Neural crest cell (in vitro differentiated cells): ENCODE measurements around the gene PAX8. TPM values are rescaled to one million over a fixed set of nuclear protein-coding genes. Genes with fewer than 3 reads are reported as not detected.

Source experiments
- DNase-seq: peaks from one replicate; pipeline ENCODE4 v3.0.0; 2021; ENCODE audit warnings: low read depth, mixed read lengths, low spot score
- H3K27ac Mint-ChIP-seq: one replicate; pipeline ENCODE4 v1.8.0; 2021; ENCODE audit warnings: mild to moderate bottlenecking, mixed read lengths; ENCODE audit not compliant: unreplicated experiment
- H3K27me3 Mint-ChIP-seq: 2 replicates; pipeline ENCODE4 v1.8.0; 2021; ENCODE audit warnings: low read depth, mild to moderate bottlenecking, mixed read lengths
- H3K36me3 Mint-ChIP-seq: 2 replicates; pipeline ENCODE4 v1.8.0; 2021; ENCODE audit warnings: low read depth, mild to moderate bottlenecking, mixed read lengths
- H3K4me1 Mint-ChIP-seq: 2 replicates; pipeline ENCODE4 v1.8.0; 2021; ENCODE audit warnings: mixed read lengths
- H3K4me3 Mint-ChIP-seq: one replicate; pipeline ENCODE4 v1.8.0; 2021; ENCODE audit warnings: mild to moderate bottlenecking, mixed read lengths
- H3K9me3 Mint-ChIP-seq: 2 replicates; pipeline ENCODE4 v1.8.0; 2021; ENCODE audit warnings: mixed read lengths
- total RNA-seq: library from RNA; stranded (reverse); gene quantifications from 2 replicates; pipeline ENCODE4 v1.2.1, GENCODE V29; 2021
- TF ChIP-seq, protein P1 (sequence below): fragments of 200-600 bp; sonication (generic); conservative IDR thresholded peaks from 2 replicates; pipeline ENCODE4 v1.5.0; 2021; ENCODE audit warnings: antibody characterized with exemption, mild to moderate bottlenecking

PAX8 gene
- total RNA-seq, 1 donor from 2014 or later = 0.49 TPM

GRCh38 chr2:113219889-113220641 lies 58.7 kb downstream of the PAX8 start:
- H3K4me1 Mint-ChIP-seq = peaks cover 44% of the 10 kb centered on the region
- H3K27ac Mint-ChIP-seq = peak overlapping the region; percentile 30
- TF ChIP-seq, protein P1, sequence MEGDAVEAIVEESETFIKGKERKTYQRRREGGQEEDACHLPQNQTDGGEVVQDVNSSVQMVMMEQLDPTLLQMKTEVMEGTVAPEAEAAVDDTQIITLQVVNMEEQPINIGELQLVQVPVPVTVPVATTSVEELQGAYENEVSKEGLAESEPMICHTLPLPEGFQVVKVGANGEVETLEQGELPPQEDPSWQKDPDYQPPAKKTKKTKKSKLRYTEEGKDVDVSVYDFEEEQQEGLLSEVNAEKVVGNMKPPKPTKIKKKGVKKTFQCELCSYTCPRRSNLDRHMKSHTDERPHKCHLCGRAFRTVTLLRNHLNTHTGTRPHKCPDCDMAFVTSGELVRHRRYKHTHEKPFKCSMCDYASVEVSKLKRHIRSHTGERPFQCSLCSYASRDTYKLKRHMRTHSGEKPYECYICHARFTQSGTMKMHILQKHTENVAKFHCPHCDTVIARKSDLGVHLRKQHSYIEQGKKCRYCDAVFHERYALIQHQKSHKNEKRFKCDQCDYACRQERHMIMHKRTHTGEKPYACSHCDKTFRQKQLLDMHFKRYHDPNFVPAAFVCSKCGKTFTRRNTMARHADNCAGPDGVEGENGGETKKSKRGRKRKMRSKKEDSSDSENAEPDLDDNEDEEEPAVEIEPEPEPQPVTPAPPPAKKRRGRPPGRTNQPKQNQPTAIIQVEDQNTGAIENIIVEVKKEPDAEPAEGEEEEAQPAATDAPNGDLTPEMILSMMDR = no peak

DNA sequence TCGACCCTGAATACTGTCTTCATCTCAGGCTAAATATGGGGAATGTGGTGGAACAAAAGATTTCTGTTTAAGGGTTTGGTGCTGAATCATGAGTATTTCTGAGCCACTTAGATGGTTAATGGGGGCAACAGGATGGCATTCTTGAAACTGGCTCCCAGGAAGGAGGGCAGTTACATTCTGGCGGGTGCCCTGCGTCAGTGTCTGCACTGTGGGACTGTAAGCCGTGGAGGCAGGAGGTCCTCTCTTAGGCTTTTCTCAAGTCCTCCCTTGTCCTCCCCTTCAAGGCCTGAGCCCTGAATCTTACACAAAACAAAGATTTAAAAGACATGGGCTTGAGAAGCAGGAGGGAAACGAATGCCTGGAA lies 59.2 kb downstream of the PAX8 start:
- Mint-ChIP-seq H3K36me3 (no peaks in the 10 kb centered on the region), H3K27ac (peak overlapping the region; percentile 30), H3K4me3 (no peak overlapping the region), H3K27me3 (no peaks in the 10 kb centered on the region), H3K9me3 (no peaks in the 10 kb centered on the region), H3K4me1 (peaks cover 44% of the 10 kb centered on the region)
- DNase-seq = no peak
- TF ChIP-seq, protein P1 = no peak

More at GRCh38 chr2:113219889-113220641, 58.7 kb downstream of the PAX8 start:
- Mint-ChIP-seq H3K4me3 (no peak overlapping the region), H3K36me3 (no peaks in the 10 kb centered on the region), H3K27me3 (no peaks in the 10 kb centered on the region), H3K9me3 (no peaks in the 10 kb centered on the region)
- no peak for DNase-seq

DNA sequence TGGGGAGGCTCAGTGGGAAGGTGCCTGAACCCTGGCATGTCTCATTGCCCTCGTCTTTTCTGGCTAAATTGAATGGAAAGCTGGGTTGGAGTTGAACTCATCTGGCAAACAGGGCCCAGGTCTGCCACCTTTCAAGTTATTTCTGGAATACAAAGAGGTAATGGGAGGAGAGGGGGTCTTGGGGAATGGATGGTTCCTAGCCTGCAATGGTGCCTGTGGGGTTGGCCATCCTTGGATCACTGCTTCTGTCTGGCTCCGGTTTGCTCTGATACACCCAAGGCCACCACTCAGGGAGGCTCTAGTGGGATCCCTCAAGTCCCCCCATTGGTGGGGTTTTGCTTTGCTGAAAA lies 59.7 kb downstream of the PAX8 start:
- DNase-seq = no peak
- Mint-ChIP-seq H3K27me3 (no peaks in the 10 kb centered on the region), H3K4me3 (no peak overlapping the region), H3K36me3 (no peaks in the 10 kb centered on the region), H3K9me3 (no peaks in the 10 kb centered on the region), H3K27ac (peak overlapping the region; percentile 30), H3K4me1 (peaks cover 44% of the 10 kb centered on the region)
- TF ChIP-seq, protein P1 = no peak

GRCh38 chr2:113218283-113219091 lies 60.2 kb downstream of the PAX8 start:
- H3K27ac Mint-ChIP-seq = peak overlapping the region; percentile 88
- peaks cover 45% of the 10 kb centered on the region for H3K4me1 Mint-ChIP-seq
- no peak for DNase-seq
- TF ChIP-seq, protein P1 = no peak
- no peaks in the 10 kb centered on the region for H3K9me3 Mint-ChIP-seq
- no peaks in the 10 kb centered on the region for H3K27me3 Mint-ChIP-seq
- H3K36me3 Mint-ChIP-seq = no peaks in the 10 kb centered on the region
- peak overlapping the region; percentile 66 for H3K4me3 Mint-ChIP-seq

GRCh38 chr2:113217455-113218282 lies 61.1 kb downstream of the PAX8 start:
- no peaks in the 10 kb centered on the region for H3K9me3 Mint-ChIP-seq
- DNase-seq = no peak
- H3K4me3 Mint-ChIP-seq = peak overlapping the region; percentile 66
- peak overlapping the region; percentile 88 for H3K27ac Mint-ChIP-seq
- peaks cover 49% of the 10 kb centered on the region for H3K4me1 Mint-ChIP-seq
- H3K36me3 Mint-ChIP-seq = no peaks in the 10 kb centered on the region
- TF ChIP-seq, protein P1 = no peak
- no peaks in the 10 kb centered on the region for H3K27me3 Mint-ChIP-seq
